HG02852 (cell line): ENCODE data around the gene HEPN1.

Experiments
- ATAC-seq: cut with Tn5 transposase; IDR thresholded peaks from one replicate; pipeline ENCODE4 v1.9.1; 2021; ENCODE audit warnings: mild to moderate bottlenecking, moderate library complexity; ENCODE audit not compliant: unreplicated experiment

Gene HEPN1

GRCh38 chr11:124918950-124919349 is at the start of gene HEPN1:
HEPN1 (plus strand) TSS chr11:124919250.
- ATAC-seq = no peak

GRCh38 chr11:124869331-124869730 is 49.7 kb upstream of the HEPN1 start:
- no peak for ATAC-seq

DNA sequence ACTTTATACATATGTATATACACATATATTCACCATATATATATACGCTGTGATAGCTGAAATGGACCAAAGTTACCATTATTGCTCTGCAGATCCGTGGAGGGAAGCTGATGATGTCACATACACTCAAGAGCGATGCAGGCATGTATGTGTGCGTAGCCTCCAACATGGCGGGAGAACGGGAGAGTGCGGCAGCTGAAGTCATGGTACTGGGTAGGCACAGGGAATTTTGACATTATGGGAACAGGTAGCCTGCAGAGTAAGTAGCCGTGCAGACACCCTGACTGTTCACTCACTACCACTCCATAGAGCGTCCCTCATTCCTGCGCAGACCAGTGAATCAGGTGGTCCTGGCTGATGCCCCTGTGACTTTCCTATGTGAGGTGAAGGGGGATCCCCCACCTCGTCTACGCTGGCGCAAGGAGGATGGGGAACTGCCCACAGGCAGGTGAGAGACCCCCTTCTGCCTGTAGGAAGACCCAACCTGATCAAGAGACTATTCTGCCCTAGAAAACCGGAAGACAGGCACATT is 49.1 kb upstream of the HEPN1 start:
- ATAC-seq = no peak

- no peak for ATAC-seq
Measured at GRCh38 chr11:124870430-124870829, 48.6 kb upstream of the HEPN1 start.

GRCh38 chr11:124872280-124872679 is 46.8 kb upstream of the HEPN1 start:
- no peak for ATAC-seq

GRCh38 chr11:124872741-124873140 is 46.3 kb upstream of the HEPN1 start:
- ATAC-seq = no peak

GRCh38 chr11:124873951-124874350 is 45.1 kb upstream of the HEPN1 start:
- no peak for ATAC-seq

DNA sequence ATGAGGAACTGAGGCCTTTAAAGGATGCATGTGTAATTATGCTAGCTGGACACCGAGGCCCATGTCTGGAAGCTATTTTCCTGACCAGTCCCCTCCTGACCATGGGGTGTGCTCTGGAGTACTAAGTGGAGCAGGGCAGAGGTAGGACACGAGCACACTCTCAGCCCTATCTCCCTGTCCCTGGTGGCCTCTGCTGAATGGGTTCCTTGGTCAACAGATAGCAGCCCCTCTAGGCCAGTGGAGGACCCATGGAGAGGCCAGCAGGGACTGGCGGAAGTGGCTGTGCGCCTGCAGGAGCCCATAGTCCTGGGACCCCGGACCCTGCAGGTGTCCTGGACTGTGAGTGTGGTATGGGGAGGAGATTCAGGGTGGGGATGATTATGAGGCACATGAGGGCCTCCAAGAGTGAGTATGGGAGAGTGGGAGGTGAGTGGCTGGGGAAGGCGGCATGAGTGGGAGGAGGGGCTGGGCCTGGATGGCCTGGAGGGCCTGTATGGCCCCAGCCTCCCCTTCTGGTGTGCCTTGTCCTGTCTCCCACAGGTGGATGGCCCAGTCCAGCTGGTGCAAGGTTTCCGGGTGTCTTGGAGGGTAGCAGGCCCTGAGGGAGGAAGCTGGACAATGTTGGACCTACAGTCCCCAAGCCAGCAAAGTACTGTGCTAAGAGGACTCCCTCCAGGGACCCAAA is 44.3 kb upstream of the HEPN1 start:
- ATAC-seq = no peak

- ATAC-seq = no peak
Measured at GRCh38 chr11:124875401-124875800, 43.6 kb upstream of the HEPN1 start.

GRCh38 chr11:124875943-124876817 is 42.9 kb upstream of the HEPN1 start:
- peak; percentile 95 for ATAC-seq

- no peak for ATAC-seq
Measured at GRCh38 chr11:124876818-124877630, 42.0 kb upstream of the HEPN1 start.

- no peak for ATAC-seq
Measured at GRCh38 chr11:124877631-124877909, 41.5 kb upstream of the HEPN1 start.

- no peak for ATAC-seq
Measured at GRCh38 chr11:124877910-124878758, 40.9 kb upstream of the HEPN1 start.

DNA sequence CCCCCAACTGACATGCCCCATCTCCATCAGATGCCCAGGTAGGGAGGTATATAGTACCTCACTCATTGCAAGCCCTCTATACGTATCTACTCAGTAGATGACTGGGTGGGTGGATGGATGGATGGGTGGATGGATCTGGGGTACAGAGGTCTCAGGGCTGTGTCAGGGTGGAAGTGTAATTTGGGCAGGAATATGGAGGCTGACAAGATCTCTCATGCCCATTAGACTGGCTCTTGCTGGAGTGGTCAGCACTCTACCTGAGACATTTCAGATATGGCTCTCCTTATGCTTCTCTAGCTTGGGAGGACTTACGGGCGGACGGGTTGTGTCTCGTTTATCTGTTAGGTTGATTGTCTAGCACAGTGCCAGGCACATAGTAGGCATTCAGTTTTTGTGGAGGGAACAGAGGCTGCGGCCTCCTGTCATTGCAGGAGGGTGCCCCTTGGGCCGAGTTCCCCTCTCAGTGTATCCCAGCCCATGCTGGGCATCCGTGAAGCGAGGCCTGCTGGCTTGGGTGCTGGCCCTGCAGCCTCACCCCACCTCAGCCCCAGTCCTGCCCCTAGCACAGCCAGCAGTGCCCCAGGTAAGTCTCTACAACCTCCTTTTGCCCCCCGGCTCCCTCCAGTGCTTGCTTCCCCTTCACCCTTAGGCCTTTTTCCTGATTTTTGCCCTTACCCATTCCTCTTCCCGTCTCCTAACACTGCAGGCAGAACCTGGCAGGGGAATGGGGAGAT is 40.1 kb upstream of the HEPN1 start:
- ATAC-seq = no peak

DNA sequence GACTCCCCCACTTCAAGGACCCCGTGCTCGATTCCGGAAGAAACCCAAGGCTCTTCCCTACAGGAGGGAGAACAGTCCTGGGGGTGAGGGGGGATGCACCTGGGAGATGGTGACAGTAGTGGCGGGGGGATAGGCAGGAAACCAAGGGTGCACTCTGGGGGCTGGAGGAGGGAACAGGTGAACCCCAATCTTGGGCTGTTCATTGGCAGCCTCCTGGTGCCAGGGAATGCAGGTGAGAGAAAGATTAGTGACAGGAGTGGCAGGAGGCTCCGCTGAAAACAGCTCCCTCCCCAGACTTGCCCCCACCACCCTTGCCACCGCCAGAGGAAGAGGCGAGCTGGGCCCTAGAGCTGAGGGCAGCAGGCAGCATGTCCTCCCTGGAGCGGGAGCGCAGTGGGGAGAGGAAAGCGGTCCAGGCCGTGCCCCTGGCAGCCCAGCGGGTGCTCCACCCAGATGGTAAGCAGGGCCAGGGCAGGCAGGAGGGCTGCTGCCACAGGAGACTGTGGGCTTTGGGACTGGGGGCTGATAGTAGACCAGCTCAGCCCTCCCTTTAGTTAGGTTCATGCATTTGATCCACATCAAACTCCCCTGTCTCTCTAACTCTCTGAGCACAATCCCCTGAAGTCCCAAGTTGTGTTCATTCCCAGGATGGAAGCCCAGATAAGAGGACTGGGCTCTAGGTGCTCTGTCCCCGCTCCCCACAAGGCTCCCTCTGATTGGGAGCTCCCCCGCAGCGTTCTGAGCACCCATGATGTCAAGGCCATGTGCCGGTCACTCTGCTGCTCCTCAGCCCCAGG is 39.4 kb upstream of the HEPN1 start:
- ATAC-seq = no peak

DNA sequence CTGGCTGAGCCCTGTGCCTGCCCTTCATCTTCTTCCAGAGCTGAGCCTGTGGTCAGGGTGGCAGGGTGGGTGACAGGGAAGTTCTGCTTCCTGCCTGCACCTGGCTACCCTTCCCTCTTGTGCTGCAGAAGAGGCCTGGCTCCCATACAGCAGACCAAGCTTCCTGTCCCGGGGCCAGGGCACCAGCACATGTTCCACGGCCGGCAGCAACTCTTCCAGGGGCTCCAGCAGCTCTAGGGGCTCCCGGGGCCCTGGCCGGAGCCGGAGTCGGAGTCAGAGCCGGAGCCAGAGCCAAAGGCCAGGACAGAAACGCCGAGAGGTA is 38.8 kb upstream of the HEPN1 start:
- no peak for ATAC-seq

DNA sequence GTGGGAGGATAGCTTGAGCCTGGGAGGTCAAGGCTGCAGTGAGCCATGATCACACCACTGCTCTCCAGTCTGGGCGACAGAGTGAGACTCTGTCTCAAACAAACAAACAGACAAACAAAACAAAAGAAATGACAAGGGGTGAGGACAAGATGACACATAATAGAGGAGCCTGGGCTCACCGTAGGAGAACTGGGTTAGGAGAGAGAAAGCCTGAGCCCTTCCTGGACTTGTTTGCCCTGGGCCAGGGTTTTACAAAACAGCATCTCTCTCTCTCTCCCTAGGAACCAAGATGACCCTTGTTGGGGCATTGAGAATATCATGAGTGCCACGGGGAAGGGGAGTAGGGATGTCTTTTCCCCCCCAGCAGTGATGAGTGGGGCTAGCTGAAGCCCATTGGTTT is 38.1 kb upstream of the HEPN1 start:
- no peak for ATAC-seq

DNA sequence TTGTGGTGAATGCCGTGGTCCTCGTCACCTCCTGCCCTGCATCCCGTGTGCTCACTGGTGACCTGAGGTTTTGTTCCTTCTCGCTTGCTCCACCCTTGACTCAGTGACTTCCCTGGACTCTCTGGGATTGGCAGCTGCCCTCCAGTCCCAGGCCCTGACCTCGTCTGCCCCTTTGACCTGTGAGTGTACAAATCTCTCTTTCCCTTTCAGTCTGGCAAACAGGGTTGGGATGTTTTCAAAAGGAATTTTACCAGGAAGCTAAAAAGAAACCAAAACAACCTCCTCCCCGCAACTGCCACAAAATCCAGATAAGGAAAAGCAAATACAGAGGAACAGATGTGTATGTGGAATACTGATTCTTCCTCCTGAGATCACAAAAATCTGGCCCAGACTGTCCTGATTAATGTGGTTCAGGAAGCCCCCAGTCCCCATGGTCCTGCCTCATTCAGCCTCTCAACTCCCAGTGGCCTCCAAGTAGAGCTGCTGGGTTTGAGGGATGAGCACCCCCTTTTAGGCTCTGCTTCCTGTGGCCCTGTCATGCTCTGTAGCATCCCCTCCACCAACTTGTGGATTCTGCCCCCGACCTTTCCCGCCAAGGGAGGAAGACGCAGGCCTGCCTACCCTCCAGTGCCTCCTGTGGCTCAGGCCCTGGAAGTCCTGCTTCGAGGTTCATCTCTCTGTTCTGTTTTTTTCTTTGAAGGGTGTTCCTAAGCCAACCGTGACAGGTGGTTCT is 36.5 kb upstream of the HEPN1 start:
- ATAC-seq = no peak

DNA sequence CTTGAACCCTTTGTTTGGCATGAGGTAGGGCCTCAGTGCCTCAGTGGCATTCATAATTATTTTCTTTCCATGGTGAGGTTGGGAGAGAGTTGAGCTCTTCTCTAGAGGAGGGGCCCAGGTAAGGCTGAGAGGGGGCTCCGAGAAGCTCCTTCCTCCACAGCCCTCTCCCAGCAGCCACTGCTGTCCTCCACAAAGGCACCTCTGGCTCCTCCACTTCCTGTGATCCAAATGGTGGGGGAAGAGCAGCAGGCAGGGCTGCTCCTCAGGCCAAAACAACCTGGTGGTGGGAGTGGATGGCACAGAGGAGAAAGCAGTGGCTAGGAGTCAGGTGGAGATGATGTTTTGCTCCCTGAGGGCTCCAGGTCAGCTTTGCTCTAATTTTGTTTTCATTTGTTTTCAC is 34.7 kb upstream of the HEPN1 start:
- no peak for ATAC-seq
